Activated CD8-positive, alpha-beta memory T cell treated with anti-CD3 and anti-CD28 coated beads, Interleukin-2, amount 50 U/mL, for 1 hour (primary cell): ENCODE data around the gene CXCR1.
"Not testable (repeated sequence)": the region's sequence is repeated elsewhere in the genome, so short reads cannot be mapped to it uniquely, and the experiment has no call there.

Experiments
- DNase-seq: peaks from one replicate; pipeline ENCODE4 v3.0.0-alpha.2; 2020; ENCODE audit errors: extremely low read depth

The CXCR1 gene

GRCh38 chr2:218166791-218167190 lies at the start of gene CXCR1:
Gene CXCR1 (minus strand): TSS chr2:218166962. CDS start chr2:218165211, 1,751 bp downstream.
- DNase-seq: peak; percentile 18

GRCh38 chr2:218216336-218216673 lies 49.5 kb upstream of the CXCR1 start:
- DNase-seq: no peak

DNA sequence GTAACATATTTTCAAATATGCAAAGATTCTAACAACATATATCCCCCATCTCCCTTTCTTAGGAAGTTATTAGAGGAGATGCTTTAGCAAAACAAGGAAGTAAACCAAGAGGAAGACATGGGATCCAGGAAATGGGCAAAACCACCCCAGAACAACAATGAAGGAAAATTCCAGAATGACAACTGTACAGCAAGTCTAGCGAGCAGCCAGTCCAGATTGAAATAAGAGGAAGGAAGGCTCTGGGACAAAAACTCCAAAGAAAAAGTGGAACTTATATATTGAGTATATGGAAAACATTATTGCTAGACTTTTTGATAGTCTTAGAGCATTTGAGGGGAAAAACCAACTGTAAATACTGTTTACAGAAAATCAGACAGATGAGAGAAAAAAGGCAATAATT lies 47.4 kb upstream of the CXCR1 start:
- DNase-seq: no peak

- DNase-seq: no peak
These were observed 42.3 kb upstream of the CXCR1 start for GRCh38 chr2:218209078-218209477.

GRCh38 chr2:218202266-218202665 lies 35.5 kb upstream of the CXCR1 start:
- DNase-seq: no peak

DNA sequence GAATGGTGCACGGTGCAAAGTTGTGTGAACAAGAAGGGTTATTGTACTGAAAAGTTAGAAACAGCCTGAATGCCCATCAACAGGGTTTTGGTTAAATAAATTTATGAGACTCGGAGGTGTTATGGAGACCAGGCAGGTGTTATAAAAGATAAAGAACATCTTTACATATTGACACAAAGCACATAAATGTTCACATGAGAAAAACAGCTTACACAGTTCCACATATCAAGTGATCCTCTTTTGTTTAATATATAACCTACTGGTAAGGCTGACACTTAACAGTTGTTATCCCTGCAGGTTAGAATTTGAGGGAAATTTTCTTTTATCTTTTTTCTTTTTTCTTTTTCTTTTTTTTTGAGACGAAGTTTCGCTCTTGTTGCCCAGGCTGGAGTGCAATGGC lies 30.2 kb upstream of the CXCR1 start:
- DNase-seq: no peak

DNA sequence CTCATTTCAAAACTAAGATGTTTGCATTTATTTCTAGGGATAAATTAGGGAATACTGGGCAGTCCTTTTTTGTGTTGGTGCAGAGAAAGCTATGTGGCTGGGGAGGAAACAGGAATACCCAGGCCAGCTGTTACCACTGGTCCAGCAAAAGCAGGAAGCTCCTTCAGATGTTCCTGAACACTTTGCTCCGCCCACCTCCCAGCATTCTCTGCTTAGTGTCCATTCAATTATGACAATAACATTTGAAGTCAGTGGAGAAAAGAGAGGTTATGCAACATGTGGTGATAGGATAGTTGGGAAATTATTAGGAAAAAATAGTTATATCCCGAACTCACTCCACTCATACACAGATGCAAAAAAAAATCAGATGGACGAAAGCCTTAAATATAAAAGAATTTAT lies 28.1 kb upstream of the CXCR1 start:
- no peak for DNase-seq

GRCh38 chr2:218193701-218194100 lies 26.9 kb upstream of the CXCR1 start:
- no peak for DNase-seq

GRCh38 chr2:218192902-218193430 lies 26.2 kb upstream of the CXCR1 start:
- DNase-seq: no peak

GRCh38 chr2:218188528-218188927 lies 21.8 kb upstream of the CXCR1 start:
- no peak for DNase-seq

DNA sequence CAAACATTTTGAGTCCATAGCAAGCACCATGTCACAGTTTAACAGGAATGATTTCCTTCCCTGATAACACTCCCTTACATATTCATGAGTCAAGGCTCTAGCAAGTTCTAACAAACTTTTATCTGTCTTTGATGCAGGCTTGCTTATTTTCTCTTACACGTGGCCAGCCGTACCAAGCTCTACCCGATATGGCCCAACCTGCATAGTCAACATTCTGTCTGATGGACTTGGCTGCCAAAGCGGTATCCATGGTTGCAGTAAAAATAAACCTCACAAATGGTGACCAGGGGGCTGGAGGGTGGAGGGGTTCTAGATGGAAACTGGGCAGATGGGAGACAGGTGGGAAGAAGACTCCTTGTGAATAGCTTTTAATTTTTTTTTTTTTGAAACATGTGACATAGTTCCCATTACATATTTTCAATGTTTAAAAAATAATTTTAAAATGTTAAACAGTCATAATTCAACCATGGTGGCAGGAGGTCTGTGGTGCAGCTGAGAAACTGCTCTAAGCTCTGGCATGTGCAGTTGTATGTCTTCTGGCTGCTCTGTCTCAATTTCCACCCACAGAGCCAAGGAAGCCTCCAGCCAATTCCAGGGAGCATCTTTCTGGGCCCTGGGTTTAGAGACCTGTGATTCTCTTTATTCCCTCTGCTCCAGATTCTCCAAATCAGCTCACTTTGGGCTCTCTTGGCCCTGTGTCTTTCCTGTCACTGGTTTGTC lies 20.7 kb upstream of the CXCR1 start:
- DNase-seq: no peak

DNA sequence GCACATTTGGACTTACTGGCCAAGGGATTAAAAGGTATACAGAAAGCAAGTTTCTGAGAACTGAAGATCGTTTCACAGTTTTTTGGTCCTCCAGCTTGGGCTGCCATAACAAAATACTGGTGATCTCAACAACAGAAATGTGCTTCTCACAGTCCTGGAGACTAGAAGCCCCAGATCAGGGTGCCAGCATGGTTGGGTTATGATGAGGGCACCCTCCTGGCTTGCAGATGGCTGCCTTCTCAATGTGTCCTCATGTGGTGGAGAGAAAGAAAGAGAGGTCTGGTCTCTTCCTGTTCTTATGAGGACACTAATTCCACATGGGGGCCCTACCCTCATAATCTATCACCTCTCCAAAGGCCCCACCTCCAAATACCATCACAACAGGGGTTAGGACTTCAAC lies 20.1 kb upstream of the CXCR1 start:
- no peak for DNase-seq

- peak; percentile 38 for DNase-seq
These were observed 19.6 kb upstream of the CXCR1 start for GRCh38 chr2:218186355-218186766.

- DNase-seq: no peak
These were observed 17.6 kb upstream of the CXCR1 start for GRCh38 chr2:218184331-218184730.

GRCh38 chr2:218180467-218181114 lies 13.8 kb upstream of the CXCR1 start:
- DNase-seq: no peak

- DNase-seq: no peak
These were observed 13.0 kb upstream of the CXCR1 start for GRCh38 chr2:218179782-218180181.

DNA sequence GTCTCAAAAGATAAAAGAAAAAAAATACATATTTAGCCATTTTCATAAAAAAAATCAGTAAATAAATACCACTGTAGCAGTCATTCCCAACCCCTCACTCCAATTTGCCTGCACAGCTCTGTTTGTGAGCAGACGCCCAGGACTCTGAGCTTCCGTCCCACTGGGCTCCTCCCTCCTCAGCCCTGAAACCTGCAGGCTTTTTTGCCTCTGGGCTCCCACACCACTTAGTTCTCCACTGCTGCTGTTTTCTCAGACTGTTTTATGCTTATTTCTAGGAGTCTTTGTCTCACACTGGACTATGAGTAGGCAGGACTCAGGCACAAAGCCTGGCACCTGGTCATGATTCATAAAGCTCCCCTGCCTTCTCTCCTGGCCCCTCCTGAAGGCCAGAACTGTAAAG lies 6.1 kb upstream of the CXCR1 start:
- DNase-seq: no peak

DNA sequence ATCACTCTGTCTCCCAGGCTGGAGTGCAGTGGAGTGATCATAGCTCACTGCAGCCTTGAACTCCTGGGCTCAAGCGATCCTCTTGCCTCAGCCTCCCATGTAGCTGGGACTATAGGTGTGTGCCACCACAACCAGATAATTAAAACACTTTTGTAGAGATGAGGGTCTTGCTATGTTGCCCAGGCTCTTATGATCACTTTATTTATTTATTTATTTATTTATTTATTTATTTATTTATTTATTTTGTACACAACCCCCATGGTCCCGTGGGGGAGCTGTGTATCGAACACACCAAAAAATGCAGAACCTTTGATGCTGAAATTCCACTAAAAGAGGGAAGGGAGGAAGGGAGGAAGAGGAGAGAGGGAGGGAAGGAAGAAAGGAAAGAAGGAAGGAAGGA lies 5.0 kb upstream of the CXCR1 start:
- not testable (repeated sequence) for DNase-seq

- DNase-seq: no peak
These were observed 3.2 kb upstream of the CXCR1 start for GRCh38 chr2:218169757-218170546.

DNA sequence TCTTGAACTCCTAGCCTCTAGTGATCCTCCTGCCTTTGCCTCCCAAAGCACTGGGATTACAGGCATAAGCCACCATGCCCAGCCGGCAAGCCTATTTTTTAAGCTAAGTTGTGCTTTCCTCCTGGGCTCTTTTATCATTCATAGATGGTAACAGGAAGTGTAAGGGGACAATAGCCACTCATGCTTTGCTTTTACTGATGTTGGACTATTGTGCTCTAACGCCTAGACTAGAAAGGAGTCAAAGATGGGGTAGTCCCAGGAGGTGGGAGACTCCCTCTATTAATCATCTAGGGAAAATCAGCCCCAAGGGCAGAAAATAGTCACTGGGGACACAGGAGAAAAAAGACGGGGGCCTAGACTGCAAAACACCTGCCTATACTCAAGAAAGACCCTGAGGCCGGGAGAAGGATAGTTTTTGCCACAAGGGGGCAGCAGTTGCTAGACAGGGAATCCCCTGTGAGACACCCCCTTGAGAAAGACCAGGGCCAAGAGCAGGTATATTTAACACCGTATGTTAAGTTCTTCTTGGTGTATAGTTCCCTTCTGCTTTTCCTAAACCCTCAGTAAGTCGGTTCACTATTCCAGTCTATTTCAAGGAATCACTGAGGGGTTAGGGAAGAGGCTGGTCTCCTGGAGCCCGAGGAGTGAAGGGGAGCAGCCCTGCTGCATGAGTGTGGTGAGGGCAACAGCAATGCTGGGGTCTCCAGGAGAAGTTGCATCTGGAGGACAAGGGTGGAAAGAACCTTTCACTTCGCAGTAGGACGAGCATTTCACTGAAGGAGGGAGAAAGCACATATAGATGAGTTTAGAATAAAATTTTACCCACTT lies 2.1 kb upstream of the CXCR1 start:
- peak; percentile 44 for DNase-seq

DNA sequence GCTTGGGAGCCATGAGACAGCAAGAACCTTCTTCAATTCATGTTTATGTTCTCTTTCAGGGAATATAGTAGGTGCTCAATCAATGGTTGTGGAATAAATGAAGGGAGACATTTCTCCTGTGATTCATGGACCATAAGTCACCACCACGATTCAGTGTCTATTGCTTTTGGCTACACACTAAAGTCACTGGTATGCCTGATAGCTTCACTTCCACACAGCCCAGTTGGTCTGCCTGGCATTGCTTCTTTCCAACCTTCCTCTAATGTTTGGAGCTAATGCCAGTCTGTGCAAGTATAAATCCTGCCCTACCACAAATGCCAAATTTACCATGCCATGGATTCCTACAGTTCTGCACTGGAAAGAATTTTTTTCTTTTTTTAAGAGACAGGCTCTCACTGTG lies 1.3 kb upstream of the CXCR1 start:
- DNase-seq: no peak

GRCh38 chr2:218162814-218163213 lies 3.9 kb downstream of the CXCR1 start:
- no peak for DNase-seq
